Adrenal gland (tissue), 12 donors: Measurements from ENCODE around the gene CNTNAP2. TPM values are rescaled to one million over a fixed set of nuclear protein-coding genes. Genes with fewer than 3 reads are reported as not detected.

Experiments
- DNase-seq, 7 donors: peaks; one replicate each; pipeline ENCODE4 v3.0.0-alpha.2; 2019 to 2020
- H3K27ac ChIP-seq, 5 donors: fragments of 200-600 bp; sonication (generic) in 4 of 5; 1 replicate in 3 of 5; 2 replicates in 2 of 5; pipeline versions ENCODE4 v1.5.1 to v1.8.0; 2016 to 2020; ENCODE audit warnings: mild to moderate bottlenecking in 1 of 5
- H3K27me3 ChIP-seq: fragments of 200-600 bp; 2 replicates; pipeline ENCODE4 v1.8.0; 2021
- H3K36me3 ChIP-seq, 2 donors: fragments of 200-600 bp; replicated peaks in 1 of 2; 1 replicate in 1 of 2; 2 replicates in 1 of 2; pipeline versions ENCODE4 v1.5.1 to v1.8.0; 2018 to 2022
- H3K4me1 ChIP-seq, 2 donors: fragments of 200-600 bp; replicated peaks in 1 of 2; 1 replicate in 1 of 2; 2 replicates in 1 of 2; pipeline versions ENCODE4 v1.5.1 to v1.8.0; 2018 to 2021
- H3K4me3 ChIP-seq, 4 donors: fragments of 200-600 bp; sonication (generic) in 3 of 4; one replicate each; pipeline ENCODE4 v1.5.1; 2016 to 2018
- H3K9me3 ChIP-seq, 3 donors: fragments of 200-600 bp; sonication (generic) in 1 of 3; replicated peaks in 1 of 3; 1 replicate in 2 of 3; 2 replicates in 1 of 3; pipeline versions ENCODE4 v1.5.1 to v1.8.0; 2016 to 2021
- CTCF ChIP-seq, 6 experiments: fragments of 450-650 bp in 4 of 6; fragments of 200-600 bp in 2 of 6; sonication (generic) in 1 of 6; IDR thresholded peaks; 1 replicate in 5 of 6; 2 replicates in 1 of 6; pipeline versions ENCODE4 v1.5.1 to v1.8.0; 2016 to 2021; ENCODE audit warnings: antibody characterized with exemption in 6 of 6, mild to moderate bottlenecking in 2 of 6, moderate library complexity in 1 of 6
- POLR2A ChIP-seq, 2 donors: fragments of 450-650 bp; IDR thresholded peaks; one replicate each; pipeline ENCODE4 v1.6.1; 2017; ENCODE audit warnings: antibody characterized with exemption in 2 of 2, mild to moderate bottlenecking in 2 of 2, moderate library complexity in 1 of 2
- WGBS, 4 donors: extraction: QIAGEN DNeasy Blood & Tissue Kit in 2 of 4; methylation state at CpG; one replicate each; pipeline versions ENCODE4 v1.1.5 to v1.1.7; 2013 to 2017; 5-methylcytosine and 5-hydroxymethylcytosine counted together
- intact Hi-C, 2 donors: fragments of 100-400 bp; cut with DNase I; formaldehyde crosslinking; loops; one replicate each; pipeline versions ENCODE4 v1.14.1 to v1.15.0; 2022 to 2023
- polyA plus RNA-seq, 3 donors: library from polyadenylated mRNA; stranded (reverse); fragments of 200-250 nt in 2 of 3; fragments of 350-450 nt in 1 of 3; fragmentation: Illumina TruSeq in 1 of 3; extraction: RNeasy Lipid Tissue Mini Kit (QIAGEN cat#74804) in 1 of 3; gene quantifications; one replicate each; pipeline ENCODE4 v1.2.3, GENCODE V29; 2013 to 2014
- total RNA-seq, 9 donors: library from RNA; depleted of rRNA in 4 of 9; stranded (reverse); fragments of >200 nt in 4 of 9; fragments of 120-200 nt in 1 of 9; fragmentation: NEBNext Ultra II Directional in 1 of 9; extraction: Animal tissue kit (Norgen Biotek cat#: 25700) in 1 of 9; gene quantifications; one replicate each; pipeline versions ENCODE4 v1.1.0 to v1.2.4, GENCODE V29; 2013 to 2023
- donor health status: healthy with polysubstance abuse.
- donor health status: Bipolar disorder and iron deficiency.
- donor health status: DM: yes; HTN: yes; CAD: no.
- donor health status: DM: no; HTN: no; CAD: no.
- donor health status: DM: no; HTN: no; CAD: no.
- donor health status: DM: yes; HTN: yes; CAD: no.

Gene CNTNAP2
- total and polyA plus RNA-seq, 12 donors = 0.14 to 6.3 (median 1.8) TPM; not detected in 2

GRCh38 chr7:148014001-148014400, 1897.4 kb downstream of the CNTNAP2 start:
- Histone ChIP-seq H3K4me1 (no peaks in the 10 kb centered on the region), H3K9me3 (no peaks in the 10 kb centered on the region), H3K27me3 (no peaks in the 10 kb centered on the region), H3K4me3 (no peak overlapping the region), H3K27ac (no peak overlapping the region), H3K36me3 (no peaks in the 10 kb centered on the region)
- TF ChIP-seq CTCF (IDR thresholded peaks at IDR 0.05) (no peak), POLR2A (IDR thresholded peaks at IDR 0.05) (no peak)
- DNase-seq = no peak
- intact Hi-C loops = no loop called here
- WGBS, 4 donors = 82 to 89% (median 84%) methylated on average over 6 of the region's 6 CpGs

GRCh38 chr7:148014541-148014940, 1897.9 kb downstream of the CNTNAP2 start:
- Histone ChIP-seq H3K4me3 (no peak overlapping the region), H3K4me1 (no peaks in the 10 kb centered on the region), H3K9me3 (no peaks in the 10 kb centered on the region), H3K27ac (no peak overlapping the region), H3K27me3 (no peaks in the 10 kb centered on the region), H3K36me3 (no peaks in the 10 kb centered on the region)
- no peak for TF ChIP-seq POLR2A (IDR thresholded peaks at IDR 0.05)
- TF ChIP-seq CTCF (IDR thresholded peaks at IDR 0.05) = no peak
- intact Hi-C loops = no loop called here
- DNase-seq = no peak
- WGBS, 4 donors = 76 to 82% (median 79%) methylated on average over 4 of the region's 4 CpGs

- Histone ChIP-seq H3K9me3 (no peaks in the 10 kb centered on the region), H3K27ac (no peak overlapping the region), H3K4me1 (no peaks in the 10 kb centered on the region), H3K27me3 (no peaks in the 10 kb centered on the region), H3K36me3 (no peaks in the 10 kb centered on the region), H3K4me3 (no peak overlapping the region)
- WGBS, 4 donors = 60 to 74% (median 67%) methylated on average over 2 of the region's 2 CpGs
- no peak for DNase-seq
- intact Hi-C loops = no loop called here
- no peak for TF ChIP-seq CTCF (IDR thresholded peaks at IDR 0.05)
- no peak for TF ChIP-seq POLR2A (IDR thresholded peaks at IDR 0.05)
Measured at GRCh38 chr7:148017126-148017525, 1900.5 kb downstream of the CNTNAP2 start.

- no peak overlapping the region for H3K27ac ChIP-seq
- WGBS, 4 donors = 49 to 69% (median 62%) methylated on average over 6 of the region's 6 CpGs
- intact Hi-C loops = no loop called here
- H3K4me3 ChIP-seq = no peak overlapping the region
- DNase-seq = no peak
- no peaks in the 10 kb centered on the region for H3K4me1 ChIP-seq
- no peaks in the 10 kb centered on the region for H3K9me3 ChIP-seq
- H3K36me3 ChIP-seq = no peaks in the 10 kb centered on the region
- no peak for TF ChIP-seq POLR2A (IDR thresholded peaks at IDR 0.05)
- TF ChIP-seq CTCF (IDR thresholded peaks at IDR 0.05) = no peak
- H3K27me3 ChIP-seq = no peaks in the 10 kb centered on the region
Measured at GRCh38 chr7:148020679-148021078, 1904.1 kb downstream of the CNTNAP2 start.
